GM18519 (cell line): ENCODE data around the gene HDGF.

Experiments used
- ATAC-seq: cut with Tn5 transposase; IDR thresholded peaks from one replicate; pipeline ENCODE4 v1.9.1; 2021; ENCODE audit warnings: mild to moderate bottlenecking, moderate library complexity; ENCODE audit not compliant: unreplicated experiment, low FRiP score

The HDGF gene

GRCh38 chr1:156703741-156704140 lies 47.7 kb downstream of the HDGF start:
- ATAC-seq: no peak

- ATAC-seq: no peak
These were observed 48.1 kb downstream of the HDGF start for GRCh38 chr1:156703336-156703735.

- no peak for ATAC-seq
These were observed 50.5 kb downstream of the HDGF start for GRCh38 chr1:156700736-156701531.

GRCh38 chr1:156698995-156699394 lies 52.5 kb downstream of the HDGF start:
- ATAC-seq: no peak

GRCh38 chr1:156697481-156697880 lies 54.0 kb downstream of the HDGF start:
- no peak for ATAC-seq

- ATAC-seq: no peak
These were observed 54.7 kb downstream of the HDGF start for GRCh38 chr1:156696755-156697154.

GRCh38 chr1:156694690-156694962 lies 56.8 kb downstream of the HDGF start:
- no peak for ATAC-seq

- ATAC-seq: no peak
These were observed 57.4 kb downstream of the HDGF start for GRCh38 chr1:156693848-156694689.

- ATAC-seq: no peak
These were observed 58.3 kb downstream of the HDGF start for GRCh38 chr1:156692925-156693847.

GRCh38 chr1:156692441-156692924 lies 59.0 kb downstream of the HDGF start:
- no peak for ATAC-seq
